Stimulated activated naive B cell treated with anti-CD40 and anti-IgM and Interleukin-4, amounts not matched to agents 10 μg/mL and 1 μg/mL and 100 μg/mL, for 72 hours (primary cell): ENCODE data around the gene PNPLA7.
"Not testable (repeated sequence)": the region's sequence is repeated elsewhere in the genome, so short reads cannot be mapped to it uniquely, and the experiment has no call there.

Experiments
- ATAC-seq, 2 donors: fragments of 150-1000 bp; cut with Tn5 transposase; replicated peaks; 2 replicates each; pipeline ENCODE4 v1.10.0; 2021; ENCODE audit warnings: moderate library complexity in 1 of 2
- DNase-seq: peaks from one replicate; pipeline ENCODE4 v3.0.0; 2021
- H3K27ac Mint-ChIP-seq: one replicate; pipeline ENCODE4 v1.8.0; 2022; ENCODE audit warnings: mild to moderate bottlenecking, mixed read lengths
- H3K27me3 Mint-ChIP-seq, 2 donors: one replicate each; pipeline ENCODE4 v1.8.0; 2022; ENCODE audit warnings: mixed read lengths in 2 of 2
- H3K36me3 Mint-ChIP-seq, 2 donors: one replicate each; pipeline ENCODE4 v1.8.0; 2022; ENCODE audit warnings: mixed read lengths in 2 of 2, mild to moderate bottlenecking in 1 of 2
- H3K4me1 Mint-ChIP-seq, 2 donors: one replicate each; pipeline ENCODE4 v1.8.0; 2022; ENCODE audit warnings: mixed read lengths in 2 of 2, mild to moderate bottlenecking in 1 of 2
- H3K4me3 Mint-ChIP-seq, 2 donors: one replicate each; pipeline ENCODE4 v1.8.0; 2022; ENCODE audit warnings: mild to moderate bottlenecking in 2 of 2, mixed read lengths in 2 of 2, moderate library complexity in 1 of 2
- H3K9me3 Mint-ChIP-seq, 2 donors: one replicate each; pipeline ENCODE4 v1.8.0; 2022; ENCODE audit warnings: mixed read lengths in 2 of 2, mild to moderate bottlenecking in 1 of 2

Gene PNPLA7

GRCh38 chr9:137520614-137521404, 29.4 kb downstream of the PNPLA7 start:
- no peak overlapping the region for H3K27ac Mint-ChIP-seq
- H3K27me3 Mint-ChIP-seq = no peaks in the 10 kb centered on the region
- no peak overlapping the region for H3K4me3 Mint-ChIP-seq
- H3K36me3 Mint-ChIP-seq = peaks cover 3 to 8% of the 10 kb centered on the region in 2 donors
- DNase-seq = no peak
- no peaks in the 10 kb centered on the region for H3K9me3 Mint-ChIP-seq
- ATAC-seq = no peak
- H3K4me1 Mint-ChIP-seq = peaks cover 4 to 8% of the 10 kb centered on the region in 2 donors

GRCh38 chr9:137519553-137519952, 30.6 kb downstream of the PNPLA7 start:
- Mint-ChIP-seq H3K9me3 (no peaks in the 10 kb centered on the region), H3K4me1 (no peaks in the 10 kb centered on the region), H3K27ac (no peak overlapping the region), H3K27me3 (no peaks in the 10 kb centered on the region), H3K36me3 (peaks cover 3 to 8% of the 10 kb centered on the region in 2 donors), H3K4me3 (no peak overlapping the region)
- DNase-seq = no peak
- ATAC-seq = no peak

- not testable (repeated sequence) for H3K4me3 Mint-ChIP-seq, ATAC-seq, H3K27me3 Mint-ChIP-seq, H3K4me1 Mint-ChIP-seq, H3K9me3 Mint-ChIP-seq, DNase-seq, H3K27ac Mint-ChIP-seq, H3K36me3 Mint-ChIP-seq
Observed at GRCh38 chr9:137518661-137519459, 31.3 kb downstream of the PNPLA7 start.

- Mint-ChIP-seq H3K27me3 (no peaks in the 10 kb centered on the region), H3K9me3 (no peaks in the 10 kb centered on the region), H3K4me1 (peaks cover 4 to 12% of the 10 kb centered on the region in 2 donors), H3K36me3 (peaks cover 0 to 8% of the 10 kb centered on the region in 2 donors), H3K4me3 (no peak overlapping the region), H3K27ac (no peak overlapping the region)
- no peak for ATAC-seq
- no peak for DNase-seq
Observed at GRCh38 chr9:137516144-137516917, 33.9 kb downstream of the PNPLA7 start.

- H3K4me1 Mint-ChIP-seq = peaks cover 4 to 12% of the 10 kb centered on the region in 2 donors
- ATAC-seq = no peak
- H3K36me3 Mint-ChIP-seq = peaks cover 0 to 4% of the 10 kb centered on the region in 2 donors
- no peak overlapping the region for H3K4me3 Mint-ChIP-seq
- H3K27me3 Mint-ChIP-seq = no peaks in the 10 kb centered on the region
- DNase-seq = no peak
- H3K9me3 Mint-ChIP-seq = no peaks in the 10 kb centered on the region
- H3K27ac Mint-ChIP-seq = no peak overlapping the region
Observed at GRCh38 chr9:137515338-137515724, 34.9 kb downstream of the PNPLA7 start.

GRCh38 chr9:137514691-137515337, 35.4 kb downstream of the PNPLA7 start:
- DNase-seq = no peak
- Mint-ChIP-seq H3K9me3 (no peaks in the 10 kb centered on the region), H3K27ac (no peak overlapping the region), H3K4me3 (no peak overlapping the region), H3K4me1 (peaks cover 4 to 12% of the 10 kb centered on the region in 2 donors), H3K36me3 (peaks cover 0 to 4% of the 10 kb centered on the region in 2 donors), H3K27me3 (no peaks in the 10 kb centered on the region)
- ATAC-seq = no peak

- not testable (repeated sequence) for DNase-seq, H3K27me3 Mint-ChIP-seq, H3K9me3 Mint-ChIP-seq, H3K36me3 Mint-ChIP-seq, ATAC-seq
- H3K4me1 Mint-ChIP-seq = peaks cover 4 to 12% of the 10 kb centered on the region in 2 donors
- H3K27ac Mint-ChIP-seq = peak overlapping the region; percentile 82
- peak overlapping the region in 1 of 2 donors; percentile 42 for H3K4me3 Mint-ChIP-seq
Observed at GRCh38 chr9:137513801-137514570, 36.2 kb downstream of the PNPLA7 start.

- ATAC-seq, H3K27ac Mint-ChIP-seq, H3K9me3 Mint-ChIP-seq, H3K4me3 Mint-ChIP-seq, DNase-seq, H3K27me3 Mint-ChIP-seq: not testable (repeated sequence)
- Mint-ChIP-seq H3K36me3 (peaks cover 0 to 12% of the 10 kb centered on the region in 2 donors), H3K4me1 (peaks cover 4 to 12% of the 10 kb centered on the region in 2 donors)
Observed at GRCh38 chr9:137513136-137513535, 37.1 kb downstream of the PNPLA7 start.

GRCh38 chr9:137511758-137512463, 38.3 kb downstream of the PNPLA7 start:
- ATAC-seq (no peak), DNase-seq (no peak)
- H3K4me3 Mint-ChIP-seq = no peak overlapping the region
- H3K27me3 Mint-ChIP-seq = no peaks in the 10 kb centered on the region
- H3K9me3 Mint-ChIP-seq = no peaks in the 10 kb centered on the region
- H3K4me1 Mint-ChIP-seq = peaks cover 4 to 12% of the 10 kb centered on the region in 2 donors
- no peak overlapping the region for H3K27ac Mint-ChIP-seq
- H3K36me3 Mint-ChIP-seq = peaks cover 0 to 12% of the 10 kb centered on the region in 2 donors

- not testable (repeated sequence) for ATAC-seq, H3K27me3 Mint-ChIP-seq, H3K9me3 Mint-ChIP-seq, H3K4me3 Mint-ChIP-seq, H3K27ac Mint-ChIP-seq, DNase-seq
- peaks cover 4 to 12% of the 10 kb centered on the region in 2 donors for H3K4me1 Mint-ChIP-seq
- H3K36me3 Mint-ChIP-seq = peaks cover 0 to 12% of the 10 kb centered on the region in 2 donors
Observed at GRCh38 chr9:137511126-137511525, 39.1 kb downstream of the PNPLA7 start.

GRCh38 chr9:137509198-137509597, 41.0 kb downstream of the PNPLA7 start:
- H3K9me3 Mint-ChIP-seq = no peaks in the 10 kb centered on the region

GRCh38 chr9:137506702-137507171, 43.5 kb downstream of the PNPLA7 start:
- H3K4me3 Mint-ChIP-seq = no peak overlapping the region
- H3K9me3 Mint-ChIP-seq = peaks cover 0 to 10% of the 10 kb centered on the region in 2 donors
- H3K27me3 Mint-ChIP-seq = no peaks in the 10 kb centered on the region
- ATAC-seq (no peak), DNase-seq (no peak)
- peaks cover 3 to 10% of the 10 kb centered on the region in 2 donors for H3K4me1 Mint-ChIP-seq
- H3K36me3 Mint-ChIP-seq = peaks cover 7 to 21% of the 10 kb centered on the region in 2 donors
- no peak overlapping the region for H3K27ac Mint-ChIP-seq

More at GRCh38 chr9:137509198-137509597, 41.0 kb downstream of the PNPLA7 start:
- Mint-ChIP-seq H3K36me3 (peaks cover 0 to 12% of the 10 kb centered on the region in 2 donors), H3K27me3 (no peaks in the 10 kb centered on the region), H3K4me1 (peaks cover 4 to 12% of the 10 kb centered on the region in 2 donors), H3K27ac (no peak overlapping the region), H3K4me3 (no peak overlapping the region)
- ATAC-seq (no peak), DNase-seq (no peak)
